GM21825 (cell line): Measurements from ENCODE around the gene NSDHL.

Source experiments
- ATAC-seq: cut with Tn5 transposase; IDR thresholded peaks from one replicate; pipeline ENCODE4 v1.9.1; 2021; ENCODE audit warnings: mild to moderate bottlenecking, moderate library complexity; ENCODE audit not compliant: unreplicated experiment

The NSDHL gene

GRCh38 chrX:152910018-152910417 is 79.2 kb downstream of the NSDHL start:
- ATAC-seq, result peak; percentile 53

GRCh38 chrX:152912106-152912505 is 81.2 kb downstream of the NSDHL start:
- ATAC-seq, result no peak

GRCh38 chrX:152912641-152913040 is 81.8 kb downstream of the NSDHL start:
- ATAC-seq, result no peak

GRCh38 chrX:152913346-152913745 is 82.5 kb downstream of the NSDHL start:
- no peak for ATAC-seq

GRCh38 chrX:152913910-152914309 is 83.0 kb downstream of the NSDHL start:
- no peak for ATAC-seq

- peak; percentile 82 for ATAC-seq
Measured at GRCh38 chrX:152915541-152916241, 84.8 kb downstream of the NSDHL start.

GRCh38 chrX:152917656-152918579 is 87.1 kb downstream of the NSDHL start:
- ATAC-seq, result no peak

GRCh38 chrX:152918707-152919106 is 87.8 kb downstream of the NSDHL start:
- ATAC-seq, result no peak
